Endometrial microvascular endothelial cells (primary cell): ENCODE measurements around the gene NHS. TPM values are rescaled to one million over a fixed set of nuclear protein-coding genes. Genes with fewer than 3 reads are reported as not detected.

Experiments used
- in situ Hi-C: cut with HindIII; loops from 2 replicates; pipeline ENCODE4 v1.10.0; 2017; ENCODE audit warnings: low sequenced_read_pairs, low pct_unique_long_range_greater_than_20kb; ENCODE audit errors: inconsistent ontology term
- total RNA-seq: library from RNA; depleted of rRNA; stranded (reverse); fragments of >200 nt; gene quantifications from one replicate; pipeline ENCODE4 v1.2.3, GENCODE V29; 2015; ENCODE audit errors: inconsistent ontology term

NHS gene
- total RNA-seq, 1 donor from 2014 or later, result not detected

- in situ Hi-C loops, result no loop called here
Measured at GRCh38 chrX:17629519-17629918, 254.5 kb downstream of the NHS start.

- in situ Hi-C loops, result no loop called here
Measured at GRCh38 chrX:17631647-17632046, 256.6 kb downstream of the NHS start.

- in situ Hi-C loops, result no loop called here
Measured at GRCh38 chrX:17632942-17633341, 257.9 kb downstream of the NHS start.

GRCh38 chrX:17633546-17633945 is 258.5 kb downstream of the NHS start:
- in situ Hi-C loops, result no loop called here

GRCh38 chrX:17634542-17635207 is 259.7 kb downstream of the NHS start:
- in situ Hi-C loops, result no loop called here

GRCh38 chrX:17635231-17635630 is 260.2 kb downstream of the NHS start:
- in situ Hi-C loops, result no loop called here

GRCh38 chrX:17637235-17637634 is 262.2 kb downstream of the NHS start:
- in situ Hi-C loops, result no loop called here

GRCh38 chrX:17638731-17639130 is 263.7 kb downstream of the NHS start:
- in situ Hi-C loops, result no loop called here

GRCh38 chrX:17642891-17643290 is 267.9 kb downstream of the NHS start:
- in situ Hi-C loops, result no loop called here

- in situ Hi-C loops, result no loop called here
Measured at GRCh38 chrX:17643528-17643927, 268.5 kb downstream of the NHS start.

- in situ Hi-C loops, result no loop called here
Measured at GRCh38 chrX:17644001-17644400, 269.0 kb downstream of the NHS start.

GRCh38 chrX:17654116-17654515 is 279.1 kb downstream of the NHS start:
- in situ Hi-C loops, result no loop called here

GRCh38 chrX:17655211-17656034 is 280.4 kb downstream of the NHS start:
- in situ Hi-C loops, result no loop called here

- in situ Hi-C loops, result no loop called here
Measured at GRCh38 chrX:17656035-17656418, 281.0 kb downstream of the NHS start.

GRCh38 chrX:17656556-17656955 is 281.6 kb downstream of the NHS start:
- in situ Hi-C loops, result no loop called here

- in situ Hi-C loops, result no loop called here
Measured at GRCh38 chrX:17662391-17662790, 287.4 kb downstream of the NHS start.

GRCh38 chrX:17668929-17669328 is 293.9 kb downstream of the NHS start:
- in situ Hi-C loops, result no loop called here

GRCh38 chrX:17669458-17669857 is 294.5 kb downstream of the NHS start:
- in situ Hi-C loops, result no loop called here

- in situ Hi-C loops, result no loop called here
Measured at GRCh38 chrX:17669891-17670290, 294.9 kb downstream of the NHS start.

GRCh38 chrX:17670874-17671273 is 295.9 kb downstream of the NHS start:
- in situ Hi-C loops, result no loop called here
